Tibial artery (tissue), 4 donors: ENCODE measurements around the gene EMC8.

Experiments used
- DNase-seq, 2 donors: peaks; one replicate each; pipeline ENCODE4 v3.0.0-alpha.2; 2019
- H3K27ac ChIP-seq, 2 donors: fragments of 200-600 bp; sonication (generic) in 1 of 2; 1 replicate in 1 of 2; 2 replicates in 1 of 2; pipeline ENCODE4 v1.5.1; 2018 to 2019; ENCODE audit warnings: mild to moderate bottlenecking in 1 of 2
- H3K27me3 ChIP-seq, 2 donors: fragments of 200-600 bp; sonication (generic) in 1 of 2; one replicate each; pipeline versions ENCODE4 v1.5.1 to v1.6.0; 2016 to 2019
- H3K36me3 ChIP-seq, 3 donors: fragments of 200-600 bp; sonication (generic) in 2 of 3; one replicate each; pipeline ENCODE4 v1.5.1; 2016 to 2019; ENCODE audit warnings: mild to moderate bottlenecking in 2 of 3
- H3K4me1 ChIP-seq, 4 donors: fragments of 200-600 bp; sonication (generic) in 2 of 4; 1 replicate in 3 of 4; 2 replicates in 1 of 4; pipeline ENCODE4 v1.5.1; 2016 to 2019
- H3K4me3 ChIP-seq, 2 donors: fragments of 200-600 bp; sonication (generic) in 1 of 2; 1 replicate in 1 of 2; 2 replicates in 1 of 2; pipeline ENCODE4 v1.5.1; 2018 to 2019; ENCODE audit warnings: mild to moderate bottlenecking in 2 of 2
- H3K9me3 ChIP-seq, 3 donors: fragments of 200-600 bp; sonication (generic) in 1 of 3; one replicate each; pipeline ENCODE4 v1.5.1; 2016 to 2019
- CTCF ChIP-seq, 2 experiments: fragments of 200-600 bp in 1 of 2; fragments of 450-650 bp in 1 of 2; IDR thresholded peaks; one replicate each; pipeline ENCODE4 v1.5.1; 2017 to 2019; ENCODE audit warnings: antibody characterized with exemption in 2 of 2, mild to moderate bottlenecking in 1 of 2, moderate library complexity in 1 of 2
- intact Hi-C: fragments of 100-400 bp; cut with DNase I; formaldehyde crosslinking; loops from one replicate; pipeline ENCODE4 v1.15.0; 2023; ENCODE audit warnings: low total_unique reads

EMC8 gene

GRCh38 chr16:85833219-85833920 is 34.0 kb upstream of the EMC8 start:
- Histone ChIP-seq H3K27ac (no peak overlapping the region), H3K9me3 (no peaks in the 10 kb centered on the region), H3K27me3 (peaks cover 0 to 70% of the 10 kb centered on the region in 2 donors), H3K4me3 (no peak overlapping the region), H3K36me3 (no peaks in the 10 kb centered on the region), H3K4me1 (no peaks in the 10 kb centered on the region)
- DNase-seq = no peak
- intact Hi-C loops = no loop called here
- no peak for TF ChIP-seq CTCF (IDR thresholded peaks at IDR 0.05)

DNA sequence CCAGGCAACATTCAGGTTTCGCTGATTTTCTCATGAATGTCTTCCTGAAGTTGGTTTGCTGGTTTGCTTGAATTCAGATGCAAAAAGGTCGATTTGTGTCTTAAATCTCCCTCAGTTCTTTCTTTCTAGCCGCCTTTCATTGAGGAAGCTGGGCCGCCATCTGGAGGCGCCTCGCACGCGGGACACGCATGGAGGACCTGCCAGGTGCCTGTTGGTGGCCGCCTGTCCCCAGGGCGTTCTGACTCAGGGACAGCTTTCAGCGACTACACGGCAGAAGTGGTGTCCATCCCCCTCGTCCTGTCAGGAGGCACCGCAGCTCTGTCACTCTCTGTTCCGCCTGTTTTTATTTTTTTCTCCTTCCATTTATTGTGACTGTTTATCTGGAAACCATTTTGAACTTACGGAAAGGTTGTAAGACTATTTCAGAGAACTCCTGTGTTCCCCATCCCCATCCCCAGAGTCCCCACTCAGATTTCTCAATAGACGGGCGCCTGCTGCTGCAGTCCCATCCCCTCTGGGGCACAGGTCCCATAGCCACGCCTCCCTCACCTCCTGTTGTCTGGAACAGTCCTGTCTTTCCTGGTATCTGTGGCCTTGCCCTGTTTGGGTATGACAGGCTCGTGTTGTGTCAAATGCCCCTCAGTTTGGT is 33.4 kb upstream of the EMC8 start:
- intact Hi-C loops = no loop called here
- no peak for DNase-seq

GRCh38 chr16:85830821-85831220 is 31.5 kb upstream of the EMC8 start:
- Histone ChIP-seq H3K4me1 (no peaks in the 10 kb centered on the region), H3K4me3 (no peak overlapping the region), H3K36me3 (no peaks in the 10 kb centered on the region), H3K9me3 (no peaks in the 10 kb centered on the region), H3K27me3 (peaks cover 0 to 47% of the 10 kb centered on the region in 2 donors), H3K27ac (no peak overlapping the region)
- no peak for TF ChIP-seq CTCF (IDR thresholded peaks at IDR 0.05)
- intact Hi-C loops = no loop called here
- no peak for DNase-seq

More for the DNA sequence above, 33.4 kb upstream of the EMC8 start:
- no peak for TF ChIP-seq CTCF (IDR thresholded peaks at IDR 0.05)
- Histone ChIP-seq H3K36me3 (no peaks in the 10 kb centered on the region), H3K27ac (no peak overlapping the region), H3K27me3 (peaks cover 0 to 66% of the 10 kb centered on the region in 2 donors), H3K4me3 (no peak overlapping the region), H3K9me3 (no peaks in the 10 kb centered on the region), H3K4me1 (no peaks in the 10 kb centered on the region)

GRCh38 chr16:85829751-85830445 is 30.6 kb upstream of the EMC8 start:
- intact Hi-C loops = loop anchor here (10.0 kb wide), 2 partner anchors 155 to 685 kb away; partner anchors contain the start of gene FOXF1
- no peak for TF ChIP-seq CTCF (IDR thresholded peaks at IDR 0.05)
- H3K9me3 ChIP-seq = no peaks in the 10 kb centered on the region
- H3K27ac ChIP-seq = no peak overlapping the region
- H3K4me1 ChIP-seq = no peaks in the 10 kb centered on the region
- H3K36me3 ChIP-seq = no peaks in the 10 kb centered on the region
- peak; percentile 47 to 80 for DNase-seq
- H3K4me3 ChIP-seq = no peak overlapping the region
- H3K27me3 ChIP-seq = peaks cover 0 to 40% of the 10 kb centered on the region in 2 donors

DNA sequence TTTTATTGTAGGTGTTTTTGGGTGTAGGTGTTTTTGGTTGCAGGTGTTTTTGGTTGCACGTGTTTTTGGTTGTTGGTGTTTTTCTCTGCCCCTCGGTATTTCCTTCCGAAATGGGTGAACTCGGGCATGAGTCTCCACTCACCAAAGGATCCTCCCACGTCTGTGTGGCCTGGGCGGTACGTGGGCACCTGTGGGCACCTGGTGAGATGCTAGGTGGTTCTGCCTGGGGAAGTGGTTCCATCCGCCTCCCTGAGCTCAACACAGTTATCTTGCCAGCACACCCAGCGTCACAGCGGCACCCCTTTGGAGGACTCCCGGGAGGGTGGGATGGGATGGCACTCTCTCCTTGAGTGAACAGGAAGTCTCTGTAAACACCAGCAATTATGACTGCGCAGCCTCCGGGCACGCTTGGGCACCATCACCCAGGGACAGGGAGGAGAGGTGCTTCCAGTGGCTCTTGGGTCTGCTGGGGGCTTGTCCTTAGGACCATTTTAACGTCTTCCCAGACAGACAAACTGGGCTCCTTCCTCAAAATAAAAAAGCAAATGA is 29.9 kb upstream of the EMC8 start:
- no peak for DNase-seq
- H3K27ac ChIP-seq = no peak overlapping the region
- H3K4me3 ChIP-seq = no peak overlapping the region

More for the DNA sequence above, 29.9 kb upstream of the EMC8 start:
- no peaks in the 10 kb centered on the region for H3K9me3 ChIP-seq
- H3K27me3 ChIP-seq = peaks cover 0 to 47% of the 10 kb centered on the region in 2 donors
- H3K4me1 ChIP-seq = no peaks in the 10 kb centered on the region
- intact Hi-C loops = loop anchor here (10.0 kb wide), 2 partner anchors 156 to 686 kb away; partner anchors contain the start of gene FOXF1
- TF ChIP-seq CTCF (IDR thresholded peaks at IDR 0.05) = no peak
- H3K36me3 ChIP-seq = no peaks in the 10 kb centered on the region
